ENCODE measurements around the gene ARHGEF12.

ARHGEF12 gene

DNA sequence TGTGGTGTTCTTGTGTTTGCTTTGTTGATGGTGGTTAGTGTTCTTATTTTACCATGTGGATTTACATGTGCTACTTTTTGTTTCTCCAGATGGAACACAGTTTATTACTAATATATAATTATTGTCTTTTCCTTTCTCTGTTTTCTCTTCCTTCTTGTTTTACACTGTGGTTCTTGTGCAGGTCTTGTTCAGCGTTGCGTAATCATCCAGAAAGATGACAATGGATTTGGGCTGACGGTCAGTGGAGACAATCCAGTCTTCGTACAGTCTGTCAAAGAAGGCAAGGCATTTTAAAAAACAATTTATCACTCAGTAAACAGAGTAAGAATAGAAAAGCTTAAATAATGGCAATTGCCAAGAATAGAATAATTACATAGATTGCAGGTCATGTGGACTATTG is 84.4 kb downstream of the ARHGEF12 start:
- no peaks in the 10 kb centered on the region for H3F3A ChIP-seq (ENCODE audit: insufficient read depth)
- TF ChIP-seq EZH2phosphoT487 (conservative IDR thresholded peaks at IDR 0.05; ENCODE audit: low read length), result no peak
- TF ChIP-seq, protein P1, sequence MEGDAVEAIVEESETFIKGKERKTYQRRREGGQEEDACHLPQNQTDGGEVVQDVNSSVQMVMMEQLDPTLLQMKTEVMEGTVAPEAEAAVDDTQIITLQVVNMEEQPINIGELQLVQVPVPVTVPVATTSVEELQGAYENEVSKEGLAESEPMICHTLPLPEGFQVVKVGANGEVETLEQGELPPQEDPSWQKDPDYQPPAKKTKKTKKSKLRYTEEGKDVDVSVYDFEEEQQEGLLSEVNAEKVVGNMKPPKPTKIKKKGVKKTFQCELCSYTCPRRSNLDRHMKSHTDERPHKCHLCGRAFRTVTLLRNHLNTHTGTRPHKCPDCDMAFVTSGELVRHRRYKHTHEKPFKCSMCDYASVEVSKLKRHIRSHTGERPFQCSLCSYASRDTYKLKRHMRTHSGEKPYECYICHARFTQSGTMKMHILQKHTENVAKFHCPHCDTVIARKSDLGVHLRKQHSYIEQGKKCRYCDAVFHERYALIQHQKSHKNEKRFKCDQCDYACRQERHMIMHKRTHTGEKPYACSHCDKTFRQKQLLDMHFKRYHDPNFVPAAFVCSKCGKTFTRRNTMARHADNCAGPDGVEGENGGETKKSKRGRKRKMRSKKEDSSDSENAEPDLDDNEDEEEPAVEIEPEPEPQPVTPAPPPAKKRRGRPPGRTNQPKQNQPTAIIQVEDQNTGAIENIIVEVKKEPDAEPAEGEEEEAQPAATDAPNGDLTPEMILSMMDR (IDR thresholded peaks at IDR 0.05; ENCODE audit: insufficient read depth, low read length, poor library complexity, severe bottlenecking), result no peak
- H4K20me1 ChIP-seq (ENCODE audit: low read depth, low read length), result no peaks in the 10 kb centered on the region
- H3K4me3 ChIP-seq (ENCODE audit: insufficient read depth, low read length, poor library complexity, severe bottlenecking), result no peak overlapping the region
- H3K27me3 ChIP-seq (ENCODE audit: low read length), result no peaks in the 10 kb centered on the region
- no peaks in the 10 kb centered on the region for H3K79me2 ChIP-seq (ENCODE audit: insufficient read depth, low read length)
- no peaks in the 10 kb centered on the region for H3K9me3 ChIP-seq (ENCODE audit: insufficient read depth, low read length)
- H3K27ac ChIP-seq (ENCODE audit: low read depth, low read length), result no peak overlapping the region
- no peak overlapping the region for H3K4me2 ChIP-seq (ENCODE audit: low read depth, low read length, poor library complexity, severe bottlenecking)
- H2AFZ ChIP-seq (ENCODE audit: low read depth, low read length, severe bottlenecking), result no peak overlapping the region
- H3K9me2 ChIP-seq (replicated peaks; ENCODE audit: insufficient read depth, low read length), result no peaks in the 10 kb centered on the region
- no peaks in the 10 kb centered on the region for H3K36me3 ChIP-seq (ENCODE audit: low read length)
- no peak overlapping the region for H3K9ac ChIP-seq (ENCODE audit: low read length)

DNA sequence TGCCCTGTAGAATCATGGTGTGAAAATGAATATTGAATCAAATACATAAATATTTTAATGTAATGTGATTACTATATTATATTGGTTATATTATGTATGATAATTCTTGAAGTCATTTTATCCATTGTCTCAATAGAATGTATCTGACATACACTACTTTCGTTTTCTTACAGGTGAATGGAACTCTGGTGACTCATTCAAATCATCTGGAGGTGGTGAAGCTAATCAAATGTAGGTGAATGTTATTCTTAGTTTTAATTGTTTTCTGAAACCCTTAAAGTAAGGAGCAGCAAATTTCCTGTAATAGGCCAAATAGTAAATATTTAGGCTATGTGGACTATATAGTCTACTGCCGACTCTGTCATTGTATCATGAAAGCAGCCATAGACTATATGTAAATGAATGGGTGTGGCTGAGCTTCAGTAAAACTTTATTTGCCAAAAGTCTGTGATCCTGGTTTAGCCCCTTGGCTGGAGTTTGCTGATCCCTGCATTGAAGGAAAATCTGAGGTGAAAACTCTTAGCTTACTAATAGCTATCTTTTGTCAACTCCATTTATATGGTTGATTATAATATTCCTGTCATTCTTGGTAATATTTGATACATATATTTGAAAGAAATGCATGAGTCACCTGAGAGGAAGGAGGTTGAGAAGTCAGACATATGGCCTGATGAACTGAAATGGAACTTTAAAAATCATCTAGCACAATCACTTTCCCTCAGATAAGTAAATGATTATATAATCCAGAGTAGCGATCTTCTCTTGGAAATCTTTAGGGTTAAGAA is 88.2 kb downstream of the ARHGEF12 start:
- no peaks in the 10 kb centered on the region for H3K36me3 ChIP-seq (ENCODE audit: low read length)
- no peaks in the 10 kb centered on the region for H4K20me1 ChIP-seq (ENCODE audit: low read depth, low read length)
- H3K9me2 ChIP-seq (replicated peaks; ENCODE audit: insufficient read depth, low read length), result no peaks in the 10 kb centered on the region
- H3K79me2 ChIP-seq (ENCODE audit: insufficient read depth, low read length), result no peaks in the 10 kb centered on the region
- no peaks in the 10 kb centered on the region for H3K27me3 ChIP-seq (ENCODE audit: low read length)
- TF ChIP-seq EZH2phosphoT487 (conservative IDR thresholded peaks at IDR 0.05; ENCODE audit: low read length), result no peak
- TF ChIP-seq, protein P1 (IDR thresholded peaks at IDR 0.05; ENCODE audit: insufficient read depth, low read length, poor library complexity, severe bottlenecking), result no peak
- no peak overlapping the region for H3K9ac ChIP-seq (ENCODE audit: low read length)
- no peak overlapping the region for H3K27ac ChIP-seq (ENCODE audit: low read depth, low read length)
- no peaks in the 10 kb centered on the region for H3F3A ChIP-seq (ENCODE audit: insufficient read depth)
- no peak overlapping the region for H2AFZ ChIP-seq (ENCODE audit: low read depth, low read length, severe bottlenecking)
- no peaks in the 10 kb centered on the region for H3K9me3 ChIP-seq (ENCODE audit: insufficient read depth, low read length)
- no peak overlapping the region for H3K4me2 ChIP-seq (ENCODE audit: low read depth, low read length, poor library complexity, severe bottlenecking)
- H3K4me3 ChIP-seq (ENCODE audit: insufficient read depth, low read length, poor library complexity, severe bottlenecking), result no peak overlapping the region

DNA sequence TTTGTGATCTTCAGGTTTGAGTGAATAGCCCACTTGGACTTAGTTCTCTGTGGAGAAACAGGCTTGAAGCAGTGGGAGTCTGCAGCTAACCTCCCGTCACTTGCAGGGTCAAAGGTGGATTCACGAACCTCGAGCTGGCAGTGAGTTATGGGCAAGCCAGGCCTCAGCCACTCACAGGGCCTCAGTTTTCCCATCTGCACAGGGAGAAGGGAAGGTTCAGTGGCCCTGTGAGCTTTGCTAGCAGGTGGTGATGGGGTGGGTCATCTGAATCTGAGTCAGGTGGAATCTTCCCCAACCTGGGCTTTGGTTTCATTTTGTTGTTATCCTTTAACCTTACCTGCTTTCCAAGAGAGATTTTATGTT is 88.7 kb downstream of the ARHGEF12 start:
- Histone ChIP-seq H3K27me3 (ENCODE audit: low read length) (no peaks in the 10 kb centered on the region), H4K20me1 (ENCODE audit: low read depth, low read length) (no peaks in the 10 kb centered on the region), H3K36me3 (ENCODE audit: low read length) (no peaks in the 10 kb centered on the region), H3K4me3 (ENCODE audit: insufficient read depth, low read length, poor library complexity, severe bottlenecking) (no peak overlapping the region), H3F3A (ENCODE audit: insufficient read depth) (no peaks in the 10 kb centered on the region), H3K27ac (ENCODE audit: low read depth, low read length) (peak overlapping the region; percentile 31; the same call in 1 of the 2 replicates), H3K9me2 (replicated peaks; ENCODE audit: insufficient read depth, low read length) (no peaks in the 10 kb centered on the region), H3K4me2 (ENCODE audit: low read depth, low read length, poor library complexity, severe bottlenecking) (peak overlapping the region; percentile 50), H3K9ac (ENCODE audit: low read length) (no peak overlapping the region), H3K79me2 (ENCODE audit: insufficient read depth, low read length) (no peaks in the 10 kb centered on the region), H3K9me3 (ENCODE audit: insufficient read depth, low read length) (no peaks in the 10 kb centered on the region), H2AFZ (ENCODE audit: low read depth, low read length, severe bottlenecking) (no peak overlapping the region)
- TF ChIP-seq EZH2phosphoT487 (conservative IDR thresholded peaks at IDR 0.05; ENCODE audit: low read length), result no peak
- TF ChIP-seq, protein P1 (IDR thresholded peaks at IDR 0.05; ENCODE audit: insufficient read depth, low read length, poor library complexity, severe bottlenecking), result no peak
